HG02763 (cell line): ENCODE measurements around the gene MSI2.

ENCODE experiments used
- ATAC-seq: cut with Tn5 transposase; IDR thresholded peaks from one replicate; pipeline ENCODE4 v1.9.1; 2021; ENCODE audit warnings: mild to moderate bottlenecking, moderate library complexity; ENCODE audit not compliant: unreplicated experiment

The MSI2 gene

DNA sequence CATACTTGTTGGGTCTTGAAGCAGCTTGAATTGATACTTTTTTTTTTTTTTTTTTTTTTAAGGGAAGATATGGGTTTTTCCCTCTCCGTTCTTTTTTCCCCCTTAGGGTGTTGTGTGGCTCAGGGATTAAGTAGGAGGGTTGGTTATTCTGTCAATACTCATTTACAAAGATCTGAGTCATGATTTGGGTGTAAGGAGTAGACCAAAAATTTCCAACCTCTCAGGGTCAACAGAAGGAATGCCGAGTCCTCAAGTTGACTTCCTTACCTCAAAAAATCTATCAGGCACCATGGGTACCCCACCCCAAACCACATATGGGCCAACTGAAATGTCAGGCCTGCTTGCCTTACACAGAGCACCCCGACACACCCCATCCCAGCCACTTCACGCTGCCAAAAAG is 258.3 kb downstream of the MSI2 start:
- no peak for ATAC-seq

DNA sequence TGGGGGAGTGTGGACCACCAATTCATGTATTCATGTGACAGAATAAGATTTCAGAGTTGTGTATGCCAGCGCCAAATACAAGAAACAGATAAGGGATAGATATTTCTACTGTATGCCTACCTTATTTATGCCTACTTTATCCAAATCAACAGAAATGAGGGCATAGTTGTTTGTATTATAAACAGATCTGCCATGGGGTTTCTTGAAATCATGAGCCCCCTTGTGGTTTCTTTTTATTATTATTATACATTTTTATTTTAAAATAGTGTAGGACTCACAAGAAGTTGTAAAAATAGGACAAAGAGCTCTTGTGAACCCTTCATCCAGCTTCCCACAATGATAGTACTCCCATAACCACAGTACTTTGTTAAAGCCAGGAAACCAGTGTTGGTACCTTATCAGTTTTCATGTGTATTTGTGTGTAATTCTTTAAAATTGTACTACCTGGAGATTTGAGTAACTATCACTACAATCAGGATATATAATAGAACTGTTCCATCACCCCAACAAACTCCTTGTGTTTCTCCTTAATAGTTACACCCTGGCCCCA is 259.4 kb downstream of the MSI2 start:
- no peak for ATAC-seq

DNA sequence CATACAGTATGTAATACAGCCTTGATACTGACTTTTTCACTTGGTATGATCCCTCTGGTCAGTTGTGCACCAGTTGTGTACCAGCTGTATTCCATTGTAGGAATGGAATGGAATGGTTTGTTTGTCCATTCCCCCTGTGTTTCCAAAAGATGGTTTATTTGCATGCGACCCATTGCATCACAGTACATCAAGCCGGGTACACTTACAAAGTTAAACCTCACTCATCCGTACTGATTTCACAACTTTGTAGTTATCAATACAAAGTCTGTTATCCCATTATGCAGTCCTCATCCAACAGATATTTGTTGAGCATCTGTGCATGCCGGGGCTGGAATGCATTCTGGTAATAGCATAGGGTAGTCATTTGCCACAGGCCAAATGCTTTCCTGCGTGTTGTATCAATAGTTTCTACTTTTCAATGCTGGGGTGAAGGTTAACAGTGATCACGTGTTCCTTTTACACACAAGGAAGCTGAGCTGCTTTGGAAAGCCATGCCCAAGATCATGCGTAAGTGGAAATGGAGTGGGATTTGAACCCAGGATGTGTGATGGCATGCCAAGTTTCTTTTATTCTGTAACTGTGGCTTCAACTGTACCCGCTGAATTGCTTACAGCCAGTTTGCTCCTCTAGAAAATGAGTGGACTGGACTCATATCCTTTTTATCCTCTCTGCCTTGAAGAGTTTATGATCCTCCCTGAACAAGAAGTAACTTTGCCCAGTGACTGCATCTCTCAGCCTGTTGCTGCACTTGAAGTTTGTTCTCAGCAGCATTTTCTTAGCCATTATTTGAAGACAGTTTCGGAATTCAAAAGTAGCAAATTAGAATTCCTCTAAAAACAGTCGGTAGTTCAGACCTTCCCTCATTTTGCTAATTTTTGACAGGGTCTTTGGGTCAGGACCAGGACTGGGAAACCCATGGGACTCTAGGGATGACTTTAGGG is 260.2 kb downstream of the MSI2 start:
- ATAC-seq = no peak

DNA sequence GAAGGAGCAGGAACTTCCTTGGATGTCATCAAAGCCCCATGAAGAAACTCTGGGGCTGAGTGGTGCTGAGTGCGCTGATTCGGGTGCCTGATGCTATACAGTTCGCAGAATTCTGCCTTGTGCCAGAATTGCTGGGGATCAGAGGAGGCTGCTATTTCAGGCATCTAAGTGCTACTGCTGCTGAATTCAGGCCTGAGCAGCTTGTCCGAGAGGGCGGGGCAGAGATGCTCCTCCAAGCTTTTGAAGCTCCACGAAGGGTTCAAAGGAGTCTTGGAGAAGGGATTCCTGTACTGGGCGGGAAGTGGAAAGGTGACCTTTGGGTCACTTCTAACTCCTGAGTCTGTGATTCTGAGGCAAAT is 260.9 kb downstream of the MSI2 start:
- ATAC-seq = no peak

DNA sequence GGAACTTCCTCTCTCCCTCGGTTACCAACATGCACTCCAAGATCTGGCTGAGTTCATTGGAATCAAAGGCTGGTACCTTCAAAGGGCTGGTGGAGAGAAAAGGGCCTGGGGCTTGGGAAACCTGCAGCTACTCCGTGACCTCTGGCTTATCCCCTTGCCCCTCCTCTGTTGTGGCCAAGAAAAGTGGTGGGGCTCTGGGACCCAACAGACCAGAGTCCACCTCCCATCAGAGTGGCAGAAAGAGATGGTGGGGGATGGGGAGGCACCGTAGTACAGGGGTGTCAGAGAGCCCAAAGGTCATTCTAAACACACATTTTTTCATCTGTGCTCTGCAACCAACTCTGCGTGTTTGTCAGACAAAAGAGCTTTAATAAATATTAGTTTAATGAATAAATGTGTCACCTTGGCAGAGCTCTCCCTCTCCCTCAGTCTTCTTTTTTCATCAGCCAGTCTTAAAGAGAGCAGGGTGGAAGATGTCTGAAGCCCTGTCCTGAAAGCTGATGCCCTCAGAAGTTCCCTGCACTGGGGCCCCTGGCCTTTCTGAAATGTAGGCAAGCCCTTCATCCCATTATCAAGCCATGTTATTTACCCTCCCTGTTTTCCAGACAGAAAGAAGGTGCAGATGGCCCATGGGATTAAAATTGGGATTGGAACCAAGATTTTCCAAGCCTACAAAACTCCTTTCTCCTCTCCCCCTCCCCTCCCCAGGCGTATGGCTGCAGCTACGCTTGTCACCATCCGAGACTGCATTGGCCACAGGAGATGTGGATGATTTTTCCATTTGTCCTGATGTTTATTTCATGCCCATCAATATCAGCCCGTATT is 261.5 kb downstream of the MSI2 start:
- ATAC-seq = no peak

DNA sequence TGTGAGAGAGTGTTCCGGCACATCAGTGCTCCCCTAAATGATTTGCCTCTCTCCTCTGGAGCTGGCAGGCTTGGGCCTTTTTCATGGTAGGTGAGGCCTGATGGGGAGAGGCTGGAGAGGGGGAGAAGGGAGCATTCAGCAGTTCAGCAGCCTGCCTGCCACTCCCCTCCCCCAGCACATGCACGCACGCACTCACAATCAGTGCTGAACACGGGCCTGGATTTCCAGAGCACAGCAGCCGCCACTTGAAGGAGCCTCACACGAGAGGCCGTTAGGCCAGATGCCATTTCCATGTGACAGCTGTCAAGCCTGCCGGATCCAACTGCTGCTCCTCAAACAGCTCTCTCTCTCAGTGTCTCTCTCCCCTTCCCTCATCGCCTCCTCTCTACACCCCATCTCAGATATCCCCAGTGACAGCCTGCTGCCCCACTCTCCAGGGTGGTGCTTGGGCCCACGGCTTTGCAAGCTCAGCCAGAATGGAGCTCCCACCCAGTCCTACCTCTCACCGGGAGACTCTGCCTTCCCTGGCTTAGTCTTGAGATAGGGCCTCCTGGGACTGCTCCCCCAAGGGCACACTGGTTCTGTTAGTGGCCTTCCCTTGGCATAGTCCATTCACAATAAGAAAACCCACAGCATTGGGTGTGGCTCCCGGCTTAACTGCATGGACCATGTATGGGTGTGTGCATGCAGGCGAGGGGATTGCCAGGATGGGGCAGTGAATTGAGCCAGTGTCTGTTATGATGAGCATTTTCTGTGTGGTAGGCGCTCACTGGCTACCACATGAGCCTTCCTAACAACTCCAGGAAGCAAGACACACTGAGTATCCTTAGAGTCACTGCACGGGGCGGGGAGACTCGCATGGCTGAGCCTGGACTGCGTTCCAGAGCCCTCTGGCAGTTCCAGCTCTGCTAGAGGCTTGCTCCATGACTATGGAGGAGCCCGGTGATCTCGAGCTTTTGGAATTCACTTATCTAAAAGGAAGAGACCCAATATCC is 262.6 kb downstream of the MSI2 start:
- no peak for ATAC-seq

DNA sequence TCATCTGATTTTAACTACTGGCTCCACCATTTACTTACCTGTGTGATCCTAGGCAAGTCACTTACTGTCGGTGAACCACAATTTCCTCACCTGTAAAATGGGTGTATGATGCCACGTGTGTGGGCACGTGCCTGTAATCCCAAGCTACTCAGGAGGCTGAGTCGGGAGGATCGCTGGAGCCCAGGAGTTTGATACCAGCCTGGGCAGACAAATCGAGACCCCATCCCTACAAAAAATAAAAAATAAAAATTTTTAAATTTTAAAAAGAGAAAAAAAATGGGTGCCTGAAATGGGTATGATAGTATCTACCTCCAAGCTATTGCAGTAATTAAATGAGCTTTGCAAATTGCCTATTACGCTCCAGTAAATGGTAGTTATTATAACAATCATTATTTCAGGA is 263.5 kb downstream of the MSI2 start:
- ATAC-seq = no peak

DNA sequence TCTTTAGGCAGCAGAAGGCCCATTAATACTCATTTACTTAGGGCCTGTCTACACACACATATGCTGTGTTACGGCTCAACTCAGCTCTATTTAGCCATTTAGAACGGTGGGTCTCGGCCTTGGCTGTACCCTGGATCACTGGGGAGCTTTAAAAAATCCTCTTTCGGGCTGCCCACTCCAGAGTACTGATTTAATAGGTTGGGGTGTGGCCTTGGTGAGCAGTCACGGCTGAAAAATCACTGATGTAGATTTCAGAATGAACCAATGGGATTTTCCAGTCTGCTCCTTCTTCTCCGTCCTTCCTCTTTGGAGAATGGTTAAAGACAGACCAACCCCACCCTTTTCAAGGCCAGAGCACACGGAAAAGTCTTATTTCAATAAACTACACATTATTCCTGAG is 265.3 kb downstream of the MSI2 start:
- ATAC-seq = no peak

DNA sequence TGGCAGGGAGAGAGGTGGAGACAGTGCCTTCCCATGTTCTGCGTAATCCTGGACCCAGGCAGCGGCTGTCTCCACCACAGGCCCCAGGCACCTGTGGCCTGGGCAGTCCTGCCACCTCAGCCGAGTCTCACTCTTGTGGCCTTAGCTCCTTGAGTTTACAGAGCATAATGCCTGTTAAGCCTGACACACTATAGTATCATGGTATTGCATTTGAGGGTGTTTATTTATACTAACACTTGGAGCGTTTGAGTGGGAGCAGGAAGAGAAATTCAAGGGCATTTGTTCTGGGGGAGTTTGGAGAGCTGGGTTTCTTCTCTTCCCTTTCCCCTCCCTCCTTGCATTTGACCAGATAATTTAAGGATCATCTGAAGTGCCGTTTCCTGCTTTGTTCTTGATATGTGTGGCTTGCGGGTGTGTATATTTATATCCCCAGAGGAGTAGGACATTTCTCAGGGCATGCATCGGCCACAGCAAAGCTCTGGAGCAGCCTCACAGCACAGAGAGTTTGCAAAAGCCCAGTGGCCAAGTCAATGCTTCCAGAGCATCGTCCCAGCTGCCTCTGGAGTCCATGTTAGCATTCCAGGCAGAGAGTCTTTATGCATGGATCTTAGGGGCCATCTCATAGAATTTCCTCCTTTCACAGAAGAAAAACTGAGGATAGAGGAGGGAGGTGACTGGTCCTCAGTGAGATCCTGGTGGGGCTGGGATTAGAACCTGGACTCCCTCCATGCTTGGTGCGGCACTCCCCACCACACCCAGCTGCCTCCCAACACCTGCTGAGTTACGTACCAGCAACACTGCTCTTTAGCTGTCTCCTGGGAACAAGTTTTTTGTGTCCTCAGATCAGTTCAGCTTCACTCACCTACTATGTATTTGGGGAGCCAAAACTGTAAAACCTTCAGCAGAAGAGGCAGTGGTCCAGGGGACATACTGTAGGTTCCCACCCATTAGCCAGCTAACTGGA is 266.0 kb downstream of the MSI2 start:
- ATAC-seq = no peak

DNA sequence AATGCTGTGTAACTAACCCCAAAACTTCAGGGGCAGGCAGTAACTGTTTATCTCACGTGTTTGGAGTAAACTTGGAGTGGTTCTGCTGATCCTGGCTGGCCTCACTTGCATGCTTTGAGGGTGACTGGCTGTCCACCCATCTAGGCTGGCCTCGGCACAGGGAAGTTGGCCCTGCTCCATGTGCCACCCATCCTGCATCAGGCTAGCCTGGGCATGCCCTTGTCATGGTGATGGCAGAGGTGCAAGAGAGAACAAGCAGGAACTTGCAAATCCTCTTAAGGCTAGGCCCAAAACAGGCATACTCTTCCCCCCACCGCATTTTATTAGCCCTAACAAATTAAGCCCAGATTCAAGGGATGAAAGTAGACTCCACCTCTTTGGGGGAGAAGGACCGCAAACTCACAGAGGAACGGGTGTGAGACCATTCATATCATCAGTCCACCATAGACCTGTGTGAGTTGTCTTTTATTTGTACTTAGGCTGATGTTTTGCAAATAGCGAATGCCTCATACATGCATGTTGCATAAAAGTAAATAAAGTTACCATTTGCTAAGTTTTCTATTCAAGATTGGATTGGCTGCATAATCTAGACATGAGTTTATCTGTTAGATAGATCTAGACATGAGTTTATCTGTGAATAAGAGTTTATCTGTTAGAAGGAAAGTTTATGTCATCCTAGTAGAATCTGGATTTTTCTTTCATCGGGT is 267.8 kb downstream of the MSI2 start:
- no peak for ATAC-seq

DNA sequence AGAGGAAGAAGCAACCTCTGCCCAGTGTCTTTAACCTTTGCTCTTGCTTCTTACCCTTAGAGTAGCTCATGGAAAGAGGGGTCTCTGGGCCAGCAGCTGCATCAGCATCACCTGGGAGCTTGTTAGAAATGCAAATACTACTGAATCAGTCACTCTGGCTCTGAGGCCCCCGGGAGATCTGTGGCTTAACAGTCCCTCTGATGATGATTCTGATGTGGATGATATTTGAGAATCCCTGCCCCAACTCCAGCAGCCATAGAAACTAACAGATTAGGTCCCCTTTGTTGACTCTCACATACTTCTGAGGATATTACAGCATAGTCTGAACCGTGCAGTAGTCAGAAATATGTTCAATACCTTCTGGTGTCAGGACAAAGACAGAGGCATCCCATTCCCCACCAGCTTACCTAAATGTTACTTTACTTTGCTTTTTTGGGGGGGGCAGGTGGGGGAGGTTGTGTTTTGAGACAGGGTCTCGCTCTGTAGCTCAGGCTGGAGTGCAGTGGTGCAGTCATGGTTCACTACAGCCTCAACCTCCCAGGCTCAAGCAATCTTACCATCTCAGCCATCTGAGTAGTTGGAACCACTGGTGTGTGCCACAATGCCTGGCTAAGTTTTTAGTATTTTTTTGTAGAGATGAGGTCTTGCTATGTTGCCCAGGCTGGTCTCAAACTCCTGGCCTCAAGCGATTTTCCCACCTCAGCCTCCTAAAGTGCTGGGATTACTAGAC is 268.7 kb downstream of the MSI2 start:
- ATAC-seq = no peak

DNA sequence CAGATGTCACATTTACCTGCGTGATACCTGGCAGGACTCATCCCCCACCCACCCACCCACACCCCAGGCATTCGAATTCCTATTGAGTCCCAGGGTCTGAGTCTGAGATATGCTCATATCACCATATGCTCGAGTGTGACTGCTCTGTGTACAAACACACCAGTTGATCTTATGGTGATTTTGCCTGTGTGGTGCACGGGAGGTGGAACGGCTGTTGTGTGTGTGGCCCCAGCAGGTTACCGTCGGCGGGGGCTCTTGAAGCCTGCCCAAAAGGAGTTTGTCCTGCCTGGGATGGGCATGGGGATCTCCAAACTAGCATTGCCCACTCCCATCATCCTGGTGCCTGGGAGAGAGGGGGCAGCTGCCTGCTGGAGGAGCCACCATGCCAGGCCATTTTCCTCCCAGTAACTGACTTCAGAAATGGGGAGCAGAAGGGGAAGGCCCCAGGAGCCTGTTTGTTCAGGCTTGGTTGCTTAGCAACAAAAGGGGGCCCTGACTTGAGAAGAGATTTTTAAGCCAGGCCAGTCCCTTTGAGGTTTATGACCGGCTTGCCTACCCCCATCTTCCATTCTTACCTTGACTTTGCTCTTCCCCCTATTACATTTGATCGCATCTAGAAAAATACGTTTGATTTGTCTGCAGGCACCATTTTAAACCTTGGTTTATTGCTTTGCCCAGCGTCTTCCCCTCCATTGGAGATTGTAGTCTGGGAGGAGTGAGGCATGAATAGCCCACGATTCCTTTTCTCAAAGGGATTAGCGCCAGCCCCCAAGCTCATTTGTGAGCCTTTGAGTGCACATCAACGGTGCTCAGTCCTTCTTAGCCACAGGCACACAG is 271.1 kb downstream of the MSI2 start:
- no peak for ATAC-seq

DNA sequence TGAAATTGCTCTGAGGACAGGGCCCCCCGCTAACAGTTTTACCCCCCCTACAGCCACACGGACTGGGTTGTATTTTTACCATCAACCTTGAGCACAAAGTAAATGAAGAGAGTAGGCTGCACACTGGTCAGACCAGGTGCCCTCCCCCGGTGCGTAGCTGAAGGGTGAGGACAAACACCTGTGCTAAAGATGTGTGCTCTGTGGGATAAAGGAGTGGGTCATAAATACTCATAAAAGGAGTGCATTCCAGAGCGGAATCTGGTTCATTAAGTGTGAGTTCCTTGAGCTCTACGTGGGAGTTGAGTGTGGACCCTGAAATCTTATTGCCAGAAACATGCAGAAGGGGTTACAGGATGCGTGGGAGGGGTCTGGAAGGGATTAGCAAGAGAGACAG is 271.7 kb downstream of the MSI2 start:
- no peak for ATAC-seq

DNA sequence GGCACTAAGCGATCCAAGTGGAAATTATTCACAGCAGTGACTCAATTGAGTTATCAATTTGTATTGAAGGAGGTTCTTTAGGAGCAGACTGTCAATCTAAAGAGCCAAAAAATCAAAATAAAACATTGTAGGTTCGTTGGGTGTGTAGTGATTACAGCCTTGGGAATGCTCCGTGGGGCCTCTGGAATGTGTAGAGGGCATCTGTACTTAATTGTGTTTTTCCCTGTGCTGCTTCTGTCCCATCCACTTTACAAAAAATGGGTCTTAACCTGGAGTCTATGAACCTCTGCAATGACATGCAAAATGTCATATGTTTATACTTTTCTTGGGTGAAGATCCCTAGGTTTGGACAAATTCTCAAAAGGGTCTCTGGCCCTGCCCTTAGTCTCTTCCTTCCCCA is 273.7 kb downstream of the MSI2 start:
- ATAC-seq = no peak

DNA sequence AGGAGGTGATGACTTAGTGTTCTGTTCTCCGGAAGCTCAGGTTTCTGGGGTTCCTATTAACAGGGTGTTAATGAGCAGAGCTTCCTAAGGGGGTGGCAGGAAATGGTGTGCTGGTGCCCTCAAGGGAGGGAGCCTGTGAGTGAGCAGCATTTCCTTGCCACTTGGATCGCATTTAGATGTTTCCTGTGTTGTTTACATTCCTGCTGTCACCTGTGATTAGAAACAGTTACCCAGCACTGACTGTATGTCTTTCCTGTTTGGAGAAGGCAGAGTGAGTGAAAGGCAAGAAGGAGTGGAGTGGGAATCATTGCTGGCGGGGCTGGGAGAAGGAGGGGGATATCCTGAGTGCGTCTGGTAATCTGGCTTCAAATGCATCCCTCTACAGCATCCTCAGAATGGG is 274.2 kb downstream of the MSI2 start:
- ATAC-seq = no peak

DNA sequence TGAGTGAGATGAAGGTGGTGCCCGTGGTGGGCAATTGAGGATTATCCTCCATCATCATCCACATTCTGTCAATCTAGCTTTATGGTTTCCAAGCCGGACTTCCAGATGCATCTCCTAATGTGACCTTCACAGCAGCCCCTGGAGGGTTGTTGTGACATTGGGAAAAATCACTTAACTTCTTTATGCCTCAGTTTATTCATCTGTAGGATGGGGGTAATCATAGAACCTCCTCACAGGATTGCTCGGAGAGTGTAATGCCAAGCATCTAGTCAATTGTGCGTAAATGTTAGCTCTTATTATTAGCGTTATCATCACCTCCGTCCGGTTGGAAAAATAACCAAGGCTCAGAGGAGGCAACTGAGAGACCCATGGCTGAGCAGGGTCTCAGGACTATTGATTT is 274.8 kb downstream of the MSI2 start:
- no peak for ATAC-seq
